MM.1S (cell line): ENCODE data around the gene SGCD.

ENCODE experiments used
- EZH2 ChIP-seq: fragments of 300-600 bp; sonication (generic); optimal IDR thresholded peaks from 2 replicates; pipeline ENCODE3; 2017; ENCODE audit warnings: low read depth, mild to moderate bottlenecking, antibody characterized with exemption, low read length, mixed read lengths
- EZH2phosphoT487 ChIP-seq: fragments of 300-600 bp; sonication (generic); IDR thresholded peaks from 2 replicates; pipeline ENCODE4 v1.6.1; 2018; ENCODE audit warnings: antibody characterized with exemption, low read length
- TF ChIP-seq, protein P1 (sequence below): fragments of 300-600 bp; sonication (generic); IDR thresholded peaks from 2 replicates; pipeline ENCODE4 v1.5.1; 2016; ENCODE audit warnings: antibody characterized with exemption, low read length, mixed read lengths

GRCh38 chr5:156402387-156402921, 75.5 kb downstream of the SGCD start:
- TF ChIP-seq, protein P1, sequence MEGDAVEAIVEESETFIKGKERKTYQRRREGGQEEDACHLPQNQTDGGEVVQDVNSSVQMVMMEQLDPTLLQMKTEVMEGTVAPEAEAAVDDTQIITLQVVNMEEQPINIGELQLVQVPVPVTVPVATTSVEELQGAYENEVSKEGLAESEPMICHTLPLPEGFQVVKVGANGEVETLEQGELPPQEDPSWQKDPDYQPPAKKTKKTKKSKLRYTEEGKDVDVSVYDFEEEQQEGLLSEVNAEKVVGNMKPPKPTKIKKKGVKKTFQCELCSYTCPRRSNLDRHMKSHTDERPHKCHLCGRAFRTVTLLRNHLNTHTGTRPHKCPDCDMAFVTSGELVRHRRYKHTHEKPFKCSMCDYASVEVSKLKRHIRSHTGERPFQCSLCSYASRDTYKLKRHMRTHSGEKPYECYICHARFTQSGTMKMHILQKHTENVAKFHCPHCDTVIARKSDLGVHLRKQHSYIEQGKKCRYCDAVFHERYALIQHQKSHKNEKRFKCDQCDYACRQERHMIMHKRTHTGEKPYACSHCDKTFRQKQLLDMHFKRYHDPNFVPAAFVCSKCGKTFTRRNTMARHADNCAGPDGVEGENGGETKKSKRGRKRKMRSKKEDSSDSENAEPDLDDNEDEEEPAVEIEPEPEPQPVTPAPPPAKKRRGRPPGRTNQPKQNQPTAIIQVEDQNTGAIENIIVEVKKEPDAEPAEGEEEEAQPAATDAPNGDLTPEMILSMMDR: no peak
- TF ChIP-seq EZH2 (no peak), EZH2phosphoT487 (no peak)
